OCI-LY7 (cell line): ENCODE data around the gene GYG1. TPM values are rescaled to one million over a fixed set of nuclear protein-coding genes. Genes with fewer than 3 reads are reported as not detected.

Experiments used
- BruUV-seq: library from RNA; stranded (reverse); fragments of 400-500 nt; replicated peaks from 2 replicates; lab custom pipeline; 2021; lab: Mats Ljungman, UMichigan
- CTCF ChIA-PET: fragments of 300-600 bp; sonication (Branson Sonifier 250); formaldehyde crosslinking; loops from one replicate; lab custom pipeline; 2022; ENCODE audit warnings: antibody characterized with exemption; ENCODE audit not compliant: unreplicated experiment; lab: Charles Lee
- POLR2A ChIA-PET: fragments of 300-600 bp; sonication (Branson Sonifier 250); formaldehyde crosslinking; loops from one replicate; lab custom pipeline; 2022; ENCODE audit warnings: antibody characterized with exemption; lab: Charles Lee
- DNase-seq: peaks from one replicate; pipeline ENCODE4 v3.0.0-alpha.2; 2015; ENCODE audit warnings: low spot score
- H2AFZ ChIP-seq: fragments of 200-600 bp; sonication (generic), shearing (Covaris generic); 2 replicates; pipeline ENCODE4 v1.6.1; 2014; ENCODE audit warnings: mild to moderate bottlenecking, antibody characterized with exemption, low read length, moderate library complexity
- H3K27ac ChIP-seq: fragments of 200-600 bp; sonication (generic); 2 replicates; pipeline ENCODE4 v1.5.1; 2014; ENCODE audit warnings: mixed run types, low read depth, mild to moderate bottlenecking, moderate library complexity, low read length, inconsistent platforms; ENCODE audit not compliant: poor library complexity, severe bottlenecking
- H3K36me3 ChIP-seq: fragments of 200-600 bp; sonication (generic); 2 replicates; pipeline ENCODE4 v1.6.1; 2014; ENCODE audit warnings: mild to moderate bottlenecking, antibody characterized with exemption, low read length, moderate library complexity, mixed read lengths; ENCODE audit not compliant: insufficient read depth
- H3K4me1 ChIP-seq: fragments of 200-600 bp; sonication (generic); 2 replicates; pipeline ENCODE4 v1.5.1; 2014; ENCODE audit warnings: mild to moderate bottlenecking, low read length; ENCODE audit not compliant: insufficient read depth, poor library complexity, severe bottlenecking
- H3K4me2 ChIP-seq: fragments of 200-600 bp; sonication (generic); 2 replicates; pipeline ENCODE4 v1.6.1; 2014; ENCODE audit warnings: mild to moderate bottlenecking, low read length
- H3K4me3 ChIP-seq: fragments of 200-600 bp; sonication (generic); 2 replicates; pipeline ENCODE4 v1.5.1; 2014; ENCODE audit warnings: mild to moderate bottlenecking, low read depth, low read length; ENCODE audit not compliant: poor library complexity, severe bottlenecking
- H3K79me2 ChIP-seq: fragments of 200-600 bp; sonication (generic); 2 replicates; pipeline ENCODE4 v1.6.1; 2016; ENCODE audit warnings: low read depth, mild to moderate bottlenecking, low read length, moderate library complexity, mixed read lengths; ENCODE audit not compliant: insufficient read depth
- H3K9me2 ChIP-seq: fragments of 200-600 bp; sonication (generic); 2 replicates; pipeline ENCODE4 v1.6.1; 2016; ENCODE audit warnings: mild to moderate bottlenecking, low read length, mixed read lengths; ENCODE audit not compliant: insufficient read depth
- H3K9me3 ChIP-seq: fragments of 200-600 bp; sonication (generic); 2 replicates; pipeline ENCODE4 v1.6.1; 2014; ENCODE audit warnings: mild to moderate bottlenecking, mixed run types, low read length, mixed read lengths
- H4K20me1 ChIP-seq: fragments of 200-600 bp; sonication (generic); 2 replicates; pipeline ENCODE4 v1.6.1; 2014; ENCODE audit warnings: mild to moderate bottlenecking, antibody characterized with exemption, low read length, moderate library complexity, mixed read lengths; ENCODE audit not compliant: insufficient read depth
- EZH2phosphoT487 ChIP-seq: fragments of 200-600 bp; sonication (generic); IDR thresholded peaks from 2 replicates; pipeline ENCODE4 v1.6.1; 2018; ENCODE audit warnings: low read depth, borderline replicate concordance, mild to moderate bottlenecking, mixed run types, antibody characterized with exemption, low read length, moderate library complexity, mixed read lengths
- intact Hi-C: fragments of 100-400 bp; cut with micrococcal nuclease; formaldehyde crosslinking; loops from one replicate; pipeline ENCODE4 v1.10.0; 2022; ENCODE audit not compliant: unreplicated experiment
- total RNA-seq, 2 experiments: library from RNA; depleted of rRNA in 1 of 2; stranded (reverse); fragments of >200 nt in 1 of 2; shearing (Covaris generic) in 1 of 2; gene quantifications; 2 replicates each; pipeline ENCODE4 v1.2.3, GENCODE V29; 2014 to 2022
- TF ChIP-seq, protein P1 (sequence below): fragments of 200-600 bp; sonication (generic); conservative IDR thresholded peaks from 2 replicates; pipeline ENCODE4 v1.5.1; 2014; ENCODE audit warnings: mild to moderate bottlenecking, antibody characterized with exemption, low read length, moderate library complexity, mixed read lengths

Gene GYG1
- total RNA-seq, 2 experiments from 2014 or later = 11.5 to 53.6 TPM

DNA sequence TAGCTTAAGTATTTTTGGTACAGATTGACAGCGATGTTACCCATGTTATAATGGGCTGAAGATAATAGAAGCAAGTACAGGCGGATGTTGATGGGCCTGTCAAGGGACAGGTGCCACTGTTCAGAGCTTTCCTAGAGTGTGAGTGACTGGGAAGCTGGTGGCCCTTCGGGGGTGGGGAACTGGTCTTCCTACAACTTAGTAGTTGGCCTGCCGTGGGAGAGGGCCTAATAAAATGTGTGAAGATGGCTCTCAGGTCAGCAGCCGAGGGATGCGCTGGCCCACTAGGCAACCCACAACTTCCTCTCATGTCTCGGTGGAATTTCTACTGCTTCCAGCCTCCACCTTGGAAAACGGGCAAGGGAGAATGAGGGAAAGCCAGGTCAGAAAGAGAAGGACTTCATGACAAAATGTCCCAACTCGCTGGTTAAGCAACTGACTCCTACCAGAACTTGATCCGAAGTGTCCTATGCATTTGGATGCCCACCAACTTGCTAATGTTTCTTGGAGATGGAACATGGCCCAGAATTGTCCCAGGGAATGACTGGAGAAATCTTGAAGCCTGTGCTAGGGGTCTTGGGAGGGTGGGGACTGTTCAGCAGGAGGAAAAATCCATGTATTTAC lies 1.4 kb downstream of the GYG1 start:
- no peak for DNase-seq
- ChIA-PET CTCF (no interaction called here), POLR2A (interaction anchor here (0.7 to 1.9 kb wide), 11 partner anchors 8 to 137 kb away, joined by 3 to 8 read pairs (median 4); partner anchors contain the start of gene HPS3)
- Histone ChIP-seq H4K20me1 (no peaks in the 10 kb centered on the region), H2AFZ (no peak overlapping the region; the same call in 1 of the 2 replicates), H3K9me3 (no peaks in the 10 kb centered on the region), H3K4me1 (peaks cover 20% of the 10 kb centered on the region), H3K36me3 (peaks cover 37% of the 10 kb centered on the region), H3K9me2 (no peaks in the 10 kb centered on the region), H3K27ac (no peak overlapping the region), H3K4me3 (peak overlapping the region; percentile 81), H3K79me2 (peaks cover 4% of the 10 kb centered on the region; the same call in 1 of the 2 replicates), H3K4me2 (peak overlapping the region; percentile 82)
- TF ChIP-seq EZH2phosphoT487 = no peak
- TF ChIP-seq, protein P1, sequence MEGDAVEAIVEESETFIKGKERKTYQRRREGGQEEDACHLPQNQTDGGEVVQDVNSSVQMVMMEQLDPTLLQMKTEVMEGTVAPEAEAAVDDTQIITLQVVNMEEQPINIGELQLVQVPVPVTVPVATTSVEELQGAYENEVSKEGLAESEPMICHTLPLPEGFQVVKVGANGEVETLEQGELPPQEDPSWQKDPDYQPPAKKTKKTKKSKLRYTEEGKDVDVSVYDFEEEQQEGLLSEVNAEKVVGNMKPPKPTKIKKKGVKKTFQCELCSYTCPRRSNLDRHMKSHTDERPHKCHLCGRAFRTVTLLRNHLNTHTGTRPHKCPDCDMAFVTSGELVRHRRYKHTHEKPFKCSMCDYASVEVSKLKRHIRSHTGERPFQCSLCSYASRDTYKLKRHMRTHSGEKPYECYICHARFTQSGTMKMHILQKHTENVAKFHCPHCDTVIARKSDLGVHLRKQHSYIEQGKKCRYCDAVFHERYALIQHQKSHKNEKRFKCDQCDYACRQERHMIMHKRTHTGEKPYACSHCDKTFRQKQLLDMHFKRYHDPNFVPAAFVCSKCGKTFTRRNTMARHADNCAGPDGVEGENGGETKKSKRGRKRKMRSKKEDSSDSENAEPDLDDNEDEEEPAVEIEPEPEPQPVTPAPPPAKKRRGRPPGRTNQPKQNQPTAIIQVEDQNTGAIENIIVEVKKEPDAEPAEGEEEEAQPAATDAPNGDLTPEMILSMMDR = no peak
- intact Hi-C loops = loop anchor here (5.0 kb wide), 3 partner anchors 135 to 1415 kb away; partner anchors contain the start of genes HPS3, RNF13 and TSC22D2
- TSS peak; percentile 63 for BruUV-seq

DNA sequence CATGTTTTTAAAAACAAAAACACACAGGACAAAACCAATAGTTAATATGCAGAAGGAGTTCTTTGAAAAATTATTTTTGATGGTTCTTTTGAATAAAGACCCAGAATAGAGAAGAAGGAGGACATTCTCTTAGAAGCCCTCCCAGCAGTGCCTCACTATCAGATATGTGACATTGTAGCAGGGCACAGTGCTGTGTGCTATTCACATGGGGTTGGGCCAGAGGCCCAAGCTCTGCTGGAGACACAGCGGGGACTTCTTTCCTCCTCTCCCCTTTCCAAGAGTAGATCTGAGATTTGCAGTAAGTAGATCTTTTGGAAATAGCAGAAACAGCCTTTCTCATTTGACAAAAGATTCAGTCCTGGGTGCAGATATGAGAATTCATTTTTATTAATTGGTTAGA lies 6.3 kb downstream of the GYG1 start:
- H2AFZ ChIP-seq = no peak overlapping the region
- no peaks in the 10 kb centered on the region for H4K20me1 ChIP-seq
- ChIA-PET CTCF (no interaction called here), POLR2A (interaction anchor here (1.0 to 1.3 kb wide), 3 partner anchors 16 to 42 kb away, joined by 3 to 4 read pairs (median 3); no protein-coding TSS in a partner anchor)
- no peak overlapping the region for H3K27ac ChIP-seq
- TF ChIP-seq EZH2phosphoT487 = no peak
- TF ChIP-seq, protein P1 = no peak
- H3K36me3 ChIP-seq = peaks cover 69% of the 10 kb centered on the region
- H3K4me2 ChIP-seq = no peak overlapping the region
- H3K4me3 ChIP-seq = no peak overlapping the region
- H3K79me2 ChIP-seq = peaks cover under 1% of the 10 kb centered on the region; the same call in 1 of the 2 replicates
- intact Hi-C loops = no loop called here
- H3K9me3 ChIP-seq = no peaks in the 10 kb centered on the region
- no TSS peak for BruUV-seq
- no peak for DNase-seq
- H3K9me2 ChIP-seq = no peaks in the 10 kb centered on the region
- H3K4me1 ChIP-seq = peaks cover 3% of the 10 kb centered on the region

DNA sequence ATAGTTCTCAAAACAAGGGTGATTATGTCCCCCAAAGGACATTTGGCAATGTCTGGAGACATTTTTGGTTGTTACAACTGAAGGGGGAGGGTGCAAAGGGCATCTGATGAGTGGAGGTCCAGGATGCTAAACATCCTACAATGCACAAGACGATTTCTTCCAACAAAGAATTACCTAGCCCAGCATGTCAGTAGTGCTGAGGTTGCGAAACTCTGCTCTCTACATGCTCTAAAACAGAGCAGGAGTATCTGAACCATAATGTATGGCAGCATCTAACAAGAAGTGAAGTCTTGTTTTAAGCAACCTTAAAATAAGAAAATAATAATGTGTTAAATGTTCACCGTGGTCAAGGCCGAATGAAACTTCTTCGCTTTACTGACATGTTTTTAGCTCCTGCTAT lies 7.0 kb downstream of the GYG1 start:
- no TSS peak for BruUV-seq
- Histone ChIP-seq H3K9me3 (no peaks in the 10 kb centered on the region), H3K79me2 (no peaks in the 10 kb centered on the region), H3K9me2 (no peaks in the 10 kb centered on the region), H3K4me3 (no peak overlapping the region), H2AFZ (no peak overlapping the region), H3K4me1 (no peaks in the 10 kb centered on the region), H4K20me1 (no peaks in the 10 kb centered on the region), H3K4me2 (no peak overlapping the region), H3K36me3 (peaks cover 69% of the 10 kb centered on the region), H3K27ac (no peak overlapping the region)
- ChIA-PET POLR2A (interaction anchor here (0.6 to 1.3 kb wide), 5 partner anchors 17 to 277 kb away, joined by 3 to 5 read pairs (median 3); no protein-coding TSS in a partner anchor), CTCF (no interaction called here)
- TF ChIP-seq, protein P1 = no peak
- no peak for TF ChIP-seq EZH2phosphoT487
- intact Hi-C loops = no loop called here
- DNase-seq = no peak
